ENCODE measurements around the gene NRXN3.
"Not testable (repeated sequence)": the region's sequence is repeated elsewhere in the genome, so short reads cannot be mapped to it uniquely, and the experiment has no call there.

The NRXN3 gene

DNA sequence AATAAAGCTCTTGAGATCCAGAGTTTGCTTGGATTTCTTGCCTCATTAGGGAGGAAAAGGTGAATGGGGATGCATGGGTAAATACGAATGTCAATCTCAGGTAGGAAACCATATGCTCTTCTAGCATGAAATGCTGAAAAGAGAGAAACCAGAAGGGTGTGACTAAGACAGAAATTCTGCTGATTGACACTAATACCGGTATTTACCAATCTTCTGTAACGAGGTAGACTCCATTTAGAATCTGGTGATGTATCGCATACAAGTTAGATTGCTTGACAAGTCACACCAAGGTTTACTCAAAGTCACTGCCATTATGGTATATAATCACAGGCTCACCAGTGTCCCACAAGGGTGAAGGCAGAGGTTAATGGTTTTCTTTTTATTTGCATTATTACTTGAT is 337.9 kb downstream of the NRXN3 start:
- in situ Hi-C loops (cut with HindIII; ENCODE audit: low pct_ligation_motif_present, low pct_unique_long_range_greater_than_20kb, low sequenced_read_pairs): no loop called here
- no peak for DNase-seq

DNA sequence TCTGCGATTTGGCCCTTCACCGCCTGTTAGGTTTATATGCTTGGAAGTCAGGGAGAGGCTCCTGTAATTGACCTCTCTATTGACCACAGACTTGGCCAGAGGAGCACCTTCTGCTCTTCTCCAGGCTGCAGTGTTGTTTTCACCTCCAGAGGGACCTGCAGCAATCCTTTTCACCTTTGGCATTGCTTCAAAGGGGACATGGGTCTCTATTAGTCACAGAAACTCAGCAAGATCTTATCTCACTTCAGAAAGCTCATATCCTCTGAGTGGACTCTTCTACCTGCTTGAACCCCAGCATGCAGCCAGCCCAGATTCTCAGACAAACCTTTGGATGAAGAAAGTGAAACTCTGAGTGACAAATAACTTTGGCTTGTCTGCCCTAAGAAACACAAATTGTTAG is 339.3 kb downstream of the NRXN3 start:
- in situ Hi-C loops (cut with HindIII; ENCODE audit: low pct_ligation_motif_present, low pct_unique_long_range_greater_than_20kb, low sequenced_read_pairs): no loop called here
- no peak for DNase-seq

DNA sequence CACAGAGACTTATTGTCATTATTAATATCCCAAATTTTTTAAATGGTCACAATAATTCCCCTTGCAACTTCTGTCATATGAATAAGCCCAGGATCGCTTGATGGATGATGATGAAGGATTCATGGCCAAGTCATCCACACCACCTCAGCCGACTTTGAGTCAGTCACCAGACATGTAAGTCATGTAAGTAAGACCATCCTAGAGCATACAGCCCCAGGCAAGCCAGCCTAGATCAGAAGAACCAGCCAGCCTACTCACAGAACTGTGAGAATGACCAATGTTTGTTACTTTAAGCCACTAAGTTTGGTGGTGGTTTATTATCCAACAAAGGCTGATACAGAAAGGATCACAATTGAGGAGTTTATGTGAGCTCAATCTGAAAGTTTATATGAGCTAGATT is 341.8 kb downstream of the NRXN3 start:
- DNase-seq: no peak
- in situ Hi-C loops (cut with HindIII; ENCODE audit: low pct_ligation_motif_present, low pct_unique_long_range_greater_than_20kb, low sequenced_read_pairs): no loop called here

DNA sequence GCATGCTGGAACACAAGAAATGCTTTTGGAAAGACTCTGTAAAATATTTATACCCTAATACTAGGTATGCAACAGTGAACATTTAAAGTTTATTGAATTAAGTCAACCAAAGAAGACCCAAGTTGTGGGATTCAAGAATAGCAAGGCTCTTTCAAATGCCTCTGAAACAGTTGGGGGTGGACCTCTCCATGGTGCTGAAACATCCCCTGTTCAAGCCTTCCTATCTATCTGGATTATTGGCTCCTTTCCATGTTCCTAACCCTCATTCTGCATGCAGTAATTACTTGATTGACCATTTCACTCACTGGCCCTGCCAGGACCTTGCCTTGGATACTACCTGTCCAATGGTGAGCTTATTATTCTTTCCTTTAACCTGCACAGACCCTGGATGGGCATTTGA is 349.7 kb downstream of the NRXN3 start:
- in situ Hi-C loops (cut with HindIII; ENCODE audit: low pct_ligation_motif_present, low pct_unique_long_range_greater_than_20kb, low sequenced_read_pairs): no loop called here

DNA sequence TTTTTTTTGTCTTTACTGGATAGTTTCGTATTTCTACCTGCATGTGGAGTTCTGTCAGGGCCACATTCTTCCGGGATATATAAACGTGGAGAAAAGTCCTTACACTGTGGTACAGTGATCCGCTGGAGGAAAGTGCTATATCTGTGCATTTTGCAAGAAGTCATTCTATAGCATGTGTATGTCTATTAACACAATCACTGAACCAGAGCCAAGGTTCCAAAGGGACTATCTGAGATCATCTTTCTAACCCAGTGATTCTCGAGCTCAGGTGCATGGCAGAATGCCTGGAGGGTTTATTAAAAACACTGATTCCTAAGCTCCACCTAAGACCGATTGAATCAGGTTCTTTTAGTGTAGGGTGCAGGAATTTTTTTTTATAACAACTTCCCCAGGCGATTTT is 354.0 kb downstream of the NRXN3 start:
- in situ Hi-C loops (cut with HindIII; ENCODE audit: low pct_ligation_motif_present, low pct_unique_long_range_greater_than_20kb, low sequenced_read_pairs): no loop called here
- DNase-seq: no peak

More for the DNA sequence above, 349.7 kb downstream of the NRXN3 start:
- peak; percentile 39 for DNase-seq

DNA sequence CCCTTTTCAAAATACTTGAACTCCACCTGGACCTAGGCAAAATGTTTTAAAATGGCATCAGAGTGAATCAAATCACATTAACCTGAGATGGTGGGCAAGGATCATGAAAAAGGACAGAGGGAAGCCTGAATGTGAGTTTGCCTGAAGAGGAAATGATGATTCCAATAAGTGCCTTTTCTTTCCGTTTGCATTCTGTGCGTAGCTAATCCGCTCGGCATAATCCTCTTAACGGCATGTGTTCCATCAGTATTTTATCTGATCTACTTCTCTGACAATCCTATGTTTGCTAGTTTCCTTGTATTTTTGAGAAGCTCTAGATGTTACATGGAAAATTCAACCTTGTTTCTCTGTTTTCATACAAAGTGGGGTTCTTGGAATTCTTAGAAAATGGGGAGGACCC is 354.6 kb downstream of the NRXN3 start:
- in situ Hi-C loops (cut with HindIII; ENCODE audit: low pct_ligation_motif_present, low pct_unique_long_range_greater_than_20kb, low sequenced_read_pairs): no loop called here
- no peak for DNase-seq

DNA sequence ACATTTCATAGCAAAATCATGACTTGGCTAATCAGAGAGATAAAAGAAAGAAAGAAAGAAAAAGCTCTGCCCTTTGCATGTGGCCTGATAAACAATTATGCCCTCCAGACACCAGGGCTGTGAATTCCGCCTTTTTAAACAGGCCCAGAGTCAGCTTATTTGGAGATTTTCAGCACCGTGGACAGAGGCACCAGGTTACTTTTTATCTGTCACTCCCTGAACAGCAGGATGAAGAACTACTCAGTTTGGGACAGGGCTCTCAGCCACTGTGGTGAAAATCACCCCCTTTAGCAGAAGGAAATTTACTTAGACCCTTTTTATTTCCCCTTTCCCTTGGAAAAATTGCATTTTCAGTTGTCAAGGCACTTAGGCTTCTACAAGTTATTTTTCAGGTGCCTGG is 359.9 kb downstream of the NRXN3 start:
- DNase-seq: peak; percentile 49
- in situ Hi-C loops (cut with HindIII; ENCODE audit: low pct_ligation_motif_present, low pct_unique_long_range_greater_than_20kb, low sequenced_read_pairs): no loop called here

DNA sequence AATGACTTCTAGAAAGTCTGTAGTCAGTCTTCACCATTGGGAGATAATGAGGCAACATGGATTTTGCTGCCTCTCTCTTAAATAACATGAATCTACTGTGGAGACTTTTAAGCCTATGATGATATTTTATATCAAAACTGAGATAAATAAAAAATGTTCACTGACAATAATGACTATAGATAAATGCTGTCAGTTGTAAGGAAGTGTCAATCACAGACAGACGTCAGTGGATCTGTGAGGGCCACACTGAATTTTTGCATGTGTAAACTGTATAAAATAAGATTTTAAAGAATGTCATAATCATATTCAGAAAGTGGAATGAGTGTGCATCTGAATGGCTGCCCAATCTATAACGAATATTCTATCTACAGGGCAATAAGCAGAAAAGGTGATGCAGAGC is 364.0 kb downstream of the NRXN3 start:
- DNase-seq: no peak
- in situ Hi-C loops (cut with HindIII; ENCODE audit: low pct_ligation_motif_present, low pct_unique_long_range_greater_than_20kb, low sequenced_read_pairs): no loop called here

DNA sequence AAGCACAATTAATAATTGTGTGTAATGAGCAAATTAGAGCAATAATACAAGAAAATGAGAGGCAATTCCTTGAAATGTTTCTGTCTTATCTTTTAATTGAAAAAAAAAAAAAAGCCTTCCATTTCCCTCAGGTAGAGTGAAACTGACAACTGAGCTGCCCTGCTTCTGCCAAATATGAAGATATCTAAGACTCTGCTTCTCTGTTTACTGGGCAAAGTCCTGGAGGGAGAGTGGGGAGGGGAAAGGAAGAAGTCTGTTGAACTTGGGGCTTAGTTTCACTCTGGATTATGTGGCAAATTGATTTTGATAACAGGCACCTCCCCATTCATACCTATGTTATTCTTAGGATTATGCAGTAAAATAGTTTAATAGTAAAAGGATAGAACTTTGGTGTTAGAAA is 364.9 kb downstream of the NRXN3 start:
- no peak for DNase-seq
- in situ Hi-C loops (cut with HindIII; ENCODE audit: low pct_ligation_motif_present, low pct_unique_long_range_greater_than_20kb, low sequenced_read_pairs): no loop called here

DNA sequence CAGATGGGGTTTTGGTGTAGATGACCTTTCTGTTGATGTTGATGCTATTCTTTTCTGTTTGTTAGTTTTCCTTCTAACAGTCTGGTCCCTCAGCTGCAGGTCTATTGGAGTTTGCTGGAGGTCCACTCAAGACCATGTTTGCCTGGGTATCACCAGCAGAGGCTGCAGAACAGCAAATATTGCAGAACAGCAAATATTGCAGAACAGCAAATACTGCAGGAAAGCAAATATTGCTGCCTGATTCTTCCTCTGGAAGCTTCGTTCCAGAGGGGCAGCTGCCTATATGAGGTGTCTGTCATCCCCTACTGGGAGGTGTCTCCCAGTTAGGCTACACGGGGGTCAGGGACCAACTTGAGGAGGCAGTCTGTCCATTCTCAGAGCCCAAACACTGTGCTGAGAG is 371.6 kb downstream of the NRXN3 start:
- DNase-seq; in situ Hi-C loops (cut with HindIII; ENCODE audit: low pct_ligation_motif_present, low pct_unique_long_range_greater_than_20kb, low sequenced_read_pairs): not testable (repeated sequence)

DNA sequence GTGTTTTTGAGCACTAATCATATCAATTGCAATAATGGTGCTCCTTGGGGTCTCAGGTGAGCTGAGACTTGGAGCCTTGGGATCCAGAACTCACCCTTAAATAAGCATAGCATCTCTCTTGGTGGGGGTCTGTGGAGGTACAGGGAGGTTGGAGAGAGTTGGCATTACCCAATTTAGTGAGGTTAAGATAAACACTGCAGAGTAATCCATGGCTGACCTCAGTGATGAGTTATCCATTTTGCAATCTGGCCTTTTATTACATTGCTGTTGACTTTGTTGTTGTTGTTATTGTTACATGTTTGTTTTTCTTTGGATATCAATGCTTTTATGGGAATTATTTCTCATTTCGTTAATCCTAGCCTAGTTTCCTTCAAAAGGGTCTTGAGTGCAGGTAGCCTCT is 373.3 kb downstream of the NRXN3 start:
- in situ Hi-C loops (cut with HindIII; ENCODE audit: low pct_ligation_motif_present, low pct_unique_long_range_greater_than_20kb, low sequenced_read_pairs): no loop called here
- DNase-seq: no peak

DNA sequence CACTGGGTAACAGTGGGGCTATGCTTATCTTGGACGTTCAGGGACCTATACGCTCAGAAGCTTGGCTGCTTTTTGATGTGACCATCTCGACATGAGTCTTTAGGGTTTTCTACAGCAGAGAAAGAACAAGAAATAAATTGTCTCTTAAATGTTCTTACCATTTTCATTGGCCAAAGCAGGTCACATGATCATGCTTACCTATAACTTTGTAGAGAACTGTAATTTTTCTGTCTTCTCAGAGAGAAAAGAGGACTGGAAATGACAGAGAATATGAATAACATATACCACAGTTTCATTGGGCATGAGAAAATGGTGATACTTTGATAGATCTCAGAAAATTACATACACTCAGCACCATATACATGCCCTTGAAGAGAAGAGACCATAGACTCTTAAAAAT is 390.9 kb downstream of the NRXN3 start:
- in situ Hi-C loops (cut with HindIII; ENCODE audit: low pct_ligation_motif_present, low pct_unique_long_range_greater_than_20kb, low sequenced_read_pairs): no loop called here
- DNase-seq: no peak

DNA sequence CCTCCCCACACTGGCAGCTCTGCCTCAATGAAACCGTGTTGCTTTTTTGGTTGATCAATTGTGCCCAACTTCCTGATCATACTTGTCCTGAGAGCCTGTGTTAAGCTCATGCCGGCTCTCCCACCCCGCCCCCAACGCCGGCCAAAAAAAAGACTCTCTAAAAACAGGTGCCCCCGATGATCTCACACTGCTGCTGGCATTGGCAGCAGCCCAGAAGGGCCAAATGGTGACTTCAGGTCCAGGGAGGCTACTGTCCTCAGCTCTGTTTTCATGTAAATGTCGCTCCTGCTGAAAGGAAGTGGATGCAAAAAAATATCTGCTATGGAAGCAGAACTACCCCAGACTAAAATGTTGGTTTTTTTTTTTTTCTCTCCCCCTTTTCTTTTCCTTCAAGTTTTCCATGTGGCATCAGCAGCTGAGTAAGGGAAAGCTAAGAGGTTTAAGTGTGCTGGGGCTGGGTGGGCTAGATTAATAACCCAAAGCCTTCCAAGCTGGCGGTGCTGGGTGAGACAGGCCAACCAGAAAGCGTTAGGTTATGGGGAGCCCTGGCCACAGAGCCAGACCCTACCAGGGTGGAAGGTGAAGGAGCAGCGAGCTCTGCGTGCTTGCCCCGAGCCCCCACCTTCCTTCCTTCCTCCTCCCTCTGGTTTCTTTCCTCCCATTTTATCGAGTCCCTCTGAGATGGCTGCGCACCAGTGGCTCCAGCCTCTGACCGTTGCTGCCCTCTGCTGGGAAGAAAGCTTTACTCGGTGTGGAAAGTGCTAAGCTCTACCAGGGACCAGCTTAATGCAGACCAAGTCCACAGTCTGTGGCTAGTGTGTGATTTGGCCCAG is 396.1 kb downstream of the NRXN3 start:
- in situ Hi-C loops (cut with HindIII; ENCODE audit: low pct_ligation_motif_present, low pct_unique_long_range_greater_than_20kb, low sequenced_read_pairs): no loop called here
- DNase-seq: peak; percentile 64

DNA sequence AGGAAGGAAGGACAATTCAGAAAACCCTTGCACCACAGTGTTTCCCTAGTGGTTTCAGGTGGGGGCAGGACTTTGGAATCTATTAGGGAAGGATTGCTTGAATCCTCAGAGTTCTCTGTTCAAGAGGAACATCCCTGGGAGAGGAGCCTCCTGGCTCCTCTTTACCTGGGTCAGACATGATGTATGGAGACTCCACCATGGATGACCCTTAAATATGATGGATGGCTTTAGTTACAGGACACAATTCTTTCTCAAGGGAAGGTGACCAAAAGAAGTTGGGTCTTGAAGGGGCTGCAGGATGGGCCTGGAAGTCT is 396.6 kb downstream of the NRXN3 start:
- in situ Hi-C loops (cut with HindIII; ENCODE audit: low pct_ligation_motif_present, low pct_unique_long_range_greater_than_20kb, low sequenced_read_pairs): no loop called here
- DNase-seq: no peak

DNA sequence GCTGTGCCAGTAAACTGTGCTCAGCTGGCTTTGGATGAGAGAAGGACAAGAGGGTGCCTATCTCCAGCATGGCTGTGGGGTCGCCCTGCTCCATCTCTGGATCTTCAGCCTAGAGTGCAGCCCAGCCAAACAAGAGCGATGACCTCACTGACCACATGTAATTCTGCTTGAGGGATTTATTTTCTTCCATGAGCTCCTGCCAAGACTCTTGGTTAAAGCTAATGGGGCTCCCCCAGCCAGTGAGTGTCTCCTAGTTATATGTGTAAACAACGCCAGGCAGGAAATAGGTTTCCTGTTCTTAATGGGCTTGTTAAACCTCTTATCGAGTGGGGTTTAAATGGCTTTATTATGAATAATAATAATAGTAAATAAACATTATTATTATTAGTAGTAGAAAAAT is 397.2 kb downstream of the NRXN3 start:
- DNase-seq: no peak
- in situ Hi-C loops (cut with HindIII; ENCODE audit: low pct_ligation_motif_present, low pct_unique_long_range_greater_than_20kb, low sequenced_read_pairs): no loop called here

DNA sequence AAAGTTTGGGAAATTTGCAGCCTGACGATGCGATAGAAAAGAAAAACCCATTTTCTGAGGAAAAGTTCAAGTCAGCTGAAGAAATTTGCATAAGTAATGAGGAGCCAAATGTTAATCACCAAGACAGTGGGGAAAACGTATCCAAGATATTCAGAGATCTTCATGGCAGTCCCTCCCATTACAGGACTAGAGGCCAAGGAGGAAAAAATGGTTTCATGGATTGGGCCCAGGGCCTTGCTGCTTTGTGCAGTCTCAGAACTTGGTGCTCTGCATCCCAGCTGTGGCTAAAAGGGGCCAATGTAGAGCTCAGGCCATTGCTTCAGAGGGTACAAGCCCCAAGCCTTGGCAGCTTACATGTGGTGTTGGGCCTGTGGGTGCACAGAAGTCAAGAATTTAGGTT is 403.6 kb downstream of the NRXN3 start:
- in situ Hi-C loops (cut with HindIII; ENCODE audit: low pct_ligation_motif_present, low pct_unique_long_range_greater_than_20kb, low sequenced_read_pairs); DNase-seq: not testable (repeated sequence)

DNA sequence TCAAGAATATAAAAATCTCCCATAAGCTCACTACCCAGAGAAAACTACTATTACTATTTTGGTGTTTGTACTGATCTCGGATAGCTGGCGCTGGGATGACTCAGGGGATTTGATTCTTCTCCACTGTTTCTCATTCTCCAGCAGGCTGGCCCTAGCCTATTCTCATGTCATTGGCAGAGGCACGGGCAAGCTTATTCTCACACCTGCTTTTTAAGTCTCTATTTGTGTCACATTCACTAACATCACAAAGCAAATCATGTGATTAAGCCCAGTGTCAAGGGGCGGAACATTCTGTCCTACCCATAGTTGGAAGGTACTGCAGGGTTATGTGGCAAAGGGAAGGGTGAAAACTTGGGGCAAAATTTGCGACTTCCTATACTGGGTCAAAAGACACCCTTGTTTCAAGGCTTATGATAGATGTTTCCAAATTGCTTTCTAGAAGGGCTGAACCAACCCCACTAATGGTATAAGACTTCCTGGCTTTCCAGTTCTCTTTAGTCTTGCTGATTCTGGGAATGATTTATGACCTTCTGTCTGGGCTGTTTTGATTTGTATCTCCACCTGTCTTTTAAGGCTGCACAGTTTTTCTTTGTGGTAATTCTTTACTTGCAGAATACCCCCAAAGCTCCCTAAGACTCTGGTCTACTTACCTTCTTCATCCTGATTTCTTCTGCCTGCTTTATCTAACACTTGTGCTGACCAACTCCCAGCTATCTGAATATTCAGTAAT is 406.4 kb downstream of the NRXN3 start:
- in situ Hi-C loops (cut with HindIII; ENCODE audit: low pct_ligation_motif_present, low pct_unique_long_range_greater_than_20kb, low sequenced_read_pairs): no loop called here
- DNase-seq: no peak

DNA sequence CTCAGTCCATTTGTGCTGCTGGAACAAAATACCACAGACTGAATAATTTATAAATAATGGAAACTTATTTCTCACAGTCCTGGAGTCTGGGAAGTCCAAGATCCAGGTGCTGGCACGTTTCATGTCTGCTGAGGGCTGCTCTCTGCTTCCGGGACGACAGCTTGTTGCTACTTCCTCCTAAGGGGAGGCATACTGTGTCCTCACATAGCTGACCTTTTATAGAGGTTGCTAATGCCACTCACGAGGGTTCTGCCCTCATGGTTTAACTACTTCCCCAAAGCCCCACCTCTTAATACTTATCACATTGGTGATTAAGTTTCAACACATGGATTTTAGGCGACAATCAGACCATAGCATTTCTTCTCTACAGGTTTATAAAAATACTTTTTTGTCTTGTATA is 411.1 kb downstream of the NRXN3 start:
- in situ Hi-C loops (cut with HindIII; ENCODE audit: low pct_ligation_motif_present, low pct_unique_long_range_greater_than_20kb, low sequenced_read_pairs): no loop called here
- DNase-seq: no peak

DNA sequence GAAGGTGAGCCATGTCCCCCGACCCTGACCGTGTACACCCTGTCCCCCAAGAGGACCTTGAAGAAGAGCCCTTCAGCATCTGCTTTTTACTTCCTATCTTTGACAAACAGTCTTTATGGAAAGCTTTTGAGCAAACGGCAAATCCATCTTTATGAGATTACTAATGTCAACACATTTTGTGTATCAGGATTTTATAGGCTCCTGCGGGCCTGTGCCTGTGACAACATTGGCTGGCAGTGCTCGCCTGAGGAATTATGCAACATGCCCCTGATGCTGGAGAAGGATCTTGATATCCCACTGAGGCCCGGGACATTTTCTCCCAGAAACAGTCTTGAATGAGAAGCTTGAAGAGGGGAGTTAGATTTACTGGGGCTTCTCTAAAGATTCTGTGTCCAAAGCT is 416.5 kb downstream of the NRXN3 start:
- in situ Hi-C loops (cut with HindIII; ENCODE audit: low pct_ligation_motif_present, low pct_unique_long_range_greater_than_20kb, low sequenced_read_pairs): no loop called here
- DNase-seq: no peak

DNA sequence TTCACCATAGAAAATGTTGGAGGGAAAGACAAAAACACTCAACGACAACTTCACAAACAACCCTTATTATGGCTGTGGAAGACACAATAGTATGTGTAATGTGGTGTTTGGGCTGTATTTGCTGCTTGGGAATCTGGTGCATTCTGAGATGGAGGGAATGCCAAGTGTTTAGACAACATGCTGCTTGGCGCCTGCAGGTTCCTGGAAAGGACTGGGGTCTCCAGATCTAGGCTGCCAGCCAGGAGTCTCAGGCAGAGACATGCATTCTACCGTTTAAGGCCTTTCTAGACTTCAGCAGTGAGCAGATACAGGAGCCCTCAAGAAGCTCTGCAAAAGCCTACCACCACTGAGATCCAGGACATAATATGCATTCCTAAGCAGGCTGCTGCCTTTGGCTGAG is 418.7 kb downstream of the NRXN3 start:
- no peak for DNase-seq
- in situ Hi-C loops (cut with HindIII; ENCODE audit: low pct_ligation_motif_present, low pct_unique_long_range_greater_than_20kb, low sequenced_read_pairs): no loop called here

Measured in ACHN (cell line).